Bone marrow (tissue), 2 donors: ENCODE results near the gene SELENOH.
A peak's percentile ranks its signal among the peaks of the same experiment; 100 is the strongest.
"Not testable (repeated sequence)": the region's sequence is repeated elsewhere in the genome, so short reads cannot be mapped to it uniquely, and the experiment has no call there.

Experiments used
- DNase-seq, 2 donors: peaks; one replicate each; lab custom pipeline; 2025; lab: John Stamatoyannopoulos, UW

SELENOH gene, protein sequence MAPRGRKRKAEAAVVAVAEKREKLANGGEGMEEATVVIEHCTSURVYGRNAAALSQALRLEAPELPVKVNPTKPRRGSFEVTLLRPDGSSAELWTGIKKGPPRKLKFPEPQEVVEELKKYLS

DNA sequence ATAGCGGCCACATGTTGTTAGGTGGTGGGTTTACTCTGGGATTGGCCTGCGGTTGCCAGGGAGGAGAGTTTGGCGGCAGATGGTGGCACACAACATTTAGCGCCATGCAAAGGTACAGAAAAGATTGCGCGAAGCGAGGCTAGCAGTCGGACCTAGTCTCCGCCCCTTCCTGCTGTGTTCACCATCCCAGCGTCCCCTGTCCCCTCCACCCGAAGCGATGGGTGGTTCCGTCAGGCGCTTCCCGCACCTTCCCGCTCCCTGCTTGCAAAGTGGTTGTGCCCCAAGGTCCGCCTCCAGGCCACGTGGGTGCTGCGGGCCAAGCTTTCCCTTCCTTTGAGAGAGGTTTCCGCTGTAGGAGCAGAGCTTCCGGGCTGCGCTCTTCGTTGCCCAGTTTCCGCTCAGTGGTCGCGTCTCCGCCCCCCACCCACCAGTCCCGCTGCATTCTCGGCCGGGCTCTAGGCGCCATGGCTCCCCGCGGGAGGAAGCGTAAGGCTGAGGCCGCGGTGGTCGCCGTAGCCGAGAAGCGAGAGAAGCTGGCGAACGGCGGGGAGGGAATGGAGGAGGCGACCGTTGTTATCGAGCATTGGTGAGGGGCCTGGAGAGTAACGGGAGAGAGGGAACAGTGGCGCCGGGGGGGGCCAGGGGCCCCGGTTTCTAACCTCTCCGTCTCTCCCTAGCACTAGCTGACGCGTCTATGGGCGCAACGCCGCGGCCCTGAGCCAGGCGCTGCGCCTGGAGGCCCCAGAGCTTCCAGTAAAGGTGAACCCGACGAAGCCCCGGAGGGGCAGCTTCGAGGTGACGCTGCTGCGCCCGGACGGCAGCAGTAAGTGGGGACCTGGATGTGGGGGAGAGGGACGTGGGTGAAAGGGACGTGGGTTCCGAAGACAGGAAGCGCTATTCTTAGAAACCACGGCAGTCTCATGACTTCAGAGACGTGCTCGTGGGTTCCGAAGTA is at the start of gene SELENOH:
Gene SELENOH, plus strand, starts transcription at position 360 of the 955 bp plus-strand sequence. Its CDS starts 105 bp downstream, at position 465.
- peak; percentile 74 to 95 for DNase-seq

DNA sequence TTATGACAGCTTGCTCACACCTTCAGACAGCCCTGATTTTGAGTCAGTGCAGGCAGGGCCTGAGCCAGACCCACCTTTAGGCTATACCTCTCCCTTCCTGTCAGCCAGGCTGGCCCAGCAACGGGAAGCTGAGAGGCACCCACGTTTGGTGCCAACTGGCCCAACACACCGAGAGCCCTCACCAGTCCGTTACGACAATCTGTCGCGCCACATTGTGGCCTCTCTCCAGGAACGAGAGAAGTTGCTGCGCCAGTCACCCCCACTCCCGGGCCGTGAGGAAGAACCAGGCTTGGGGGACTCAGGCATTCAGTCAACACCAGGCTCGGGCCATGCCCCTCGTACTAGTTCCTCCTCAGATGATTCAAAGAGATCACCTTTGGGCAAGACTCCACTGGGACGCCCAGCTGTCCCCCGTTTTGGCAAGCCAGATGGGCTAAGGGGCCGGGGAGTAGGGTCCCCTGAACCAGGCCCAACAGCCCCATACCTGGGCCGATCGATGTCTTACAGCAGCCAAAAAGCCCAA is 42.4 kb upstream of the SELENOH start:
- no peak for DNase-seq

DNA sequence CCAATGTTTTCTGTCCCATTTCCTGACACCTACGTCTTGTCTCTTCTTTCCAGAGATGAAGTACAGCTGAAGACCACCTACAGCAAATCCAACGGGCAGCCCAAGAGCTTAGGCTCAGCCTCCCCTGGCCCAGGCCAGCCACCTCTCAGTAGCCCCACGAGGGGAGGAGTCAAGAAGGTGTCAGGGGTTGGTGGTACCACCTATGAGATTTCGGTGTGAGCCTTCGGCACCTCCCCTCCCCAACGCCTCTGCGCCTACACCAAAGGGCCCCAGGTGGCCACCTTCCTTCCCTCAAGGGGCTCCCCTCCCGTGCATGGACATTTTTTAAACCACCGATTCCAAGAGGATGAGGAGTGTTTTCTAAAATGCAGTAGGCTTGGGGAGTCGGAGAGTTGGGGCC is 41.5 kb upstream of the SELENOH start:
- DNase-seq, result no peak

DNA sequence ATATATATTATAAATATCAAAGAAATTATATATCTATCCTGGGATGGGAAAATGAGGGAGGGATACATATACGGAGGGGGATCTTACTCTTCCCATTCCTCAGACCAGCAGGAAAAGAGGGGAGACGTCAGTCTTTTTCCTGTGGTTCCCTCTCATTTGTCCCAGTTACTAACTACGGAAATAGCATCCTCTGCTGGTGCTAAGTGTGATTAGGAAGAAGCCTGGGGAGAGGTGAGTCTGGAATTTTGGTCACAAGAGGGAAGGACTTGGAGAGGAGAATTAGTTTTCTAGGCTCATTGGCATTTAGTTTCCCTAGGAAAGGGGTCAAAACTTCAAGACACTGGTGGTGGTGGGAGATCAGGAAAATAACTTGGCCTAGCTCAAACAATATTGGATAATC is 40.9 kb upstream of the SELENOH start:
- no peak for DNase-seq

DNA sequence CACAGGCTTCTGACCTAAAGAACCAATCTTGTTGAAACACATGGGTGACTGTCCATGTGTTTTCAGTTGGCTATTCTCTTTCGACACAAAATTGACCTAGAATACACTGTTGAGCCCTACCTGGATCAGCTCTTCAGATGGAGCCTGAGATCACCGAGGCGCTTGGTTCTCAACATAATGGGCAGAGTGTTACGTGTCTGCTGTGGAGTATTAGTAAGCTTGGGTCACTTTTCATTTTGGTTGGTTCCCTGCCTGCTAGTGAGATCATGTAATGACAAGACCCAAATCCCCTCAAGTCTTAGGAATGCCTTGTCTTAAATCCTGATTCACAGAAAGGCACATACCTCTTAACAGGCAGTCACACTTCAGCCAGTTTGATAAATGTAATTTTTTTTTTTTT is 38.0 kb upstream of the SELENOH start:
- no peak for DNase-seq

DNA sequence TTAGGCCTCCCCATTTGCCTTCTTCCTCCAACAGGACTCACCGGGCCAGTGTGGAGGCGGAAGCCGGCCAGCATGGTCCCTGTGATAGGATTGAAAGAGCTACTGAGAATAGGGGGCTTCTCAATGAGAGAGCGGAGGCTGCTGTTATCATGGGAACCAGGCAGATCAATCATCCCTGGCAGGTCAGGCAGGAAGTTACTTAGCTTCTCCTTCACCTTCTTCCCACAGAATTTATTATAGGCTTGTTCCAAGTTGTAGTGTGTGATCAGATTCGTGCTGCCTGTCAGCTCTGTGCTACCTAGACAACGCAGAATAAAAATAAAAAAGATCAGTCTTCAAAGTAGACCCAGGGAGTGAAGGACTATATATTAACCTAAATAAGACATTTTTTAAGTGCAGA is 36.4 kb upstream of the SELENOH start:
- no peak for DNase-seq

DNA sequence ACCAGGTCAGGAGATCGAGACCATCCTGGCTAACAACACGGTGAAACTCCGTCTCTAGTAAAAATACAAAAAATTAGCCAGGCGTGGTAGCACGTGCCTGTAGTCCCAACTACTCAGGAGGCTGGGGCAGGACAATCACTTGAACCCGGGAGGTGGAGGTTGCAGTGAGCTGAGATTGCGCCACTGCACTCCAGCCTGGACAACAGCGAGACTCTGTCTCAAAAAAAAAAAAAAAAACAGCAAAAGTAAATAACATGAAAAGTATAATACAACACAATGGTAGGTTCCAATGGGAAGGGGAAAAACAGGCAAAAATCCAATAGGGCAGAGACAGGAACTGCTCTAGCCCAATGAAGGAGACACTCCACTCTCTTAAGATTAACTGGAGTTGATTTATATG is 35.9 kb upstream of the SELENOH start:
- DNase-seq, result not testable (repeated sequence)

DNA sequence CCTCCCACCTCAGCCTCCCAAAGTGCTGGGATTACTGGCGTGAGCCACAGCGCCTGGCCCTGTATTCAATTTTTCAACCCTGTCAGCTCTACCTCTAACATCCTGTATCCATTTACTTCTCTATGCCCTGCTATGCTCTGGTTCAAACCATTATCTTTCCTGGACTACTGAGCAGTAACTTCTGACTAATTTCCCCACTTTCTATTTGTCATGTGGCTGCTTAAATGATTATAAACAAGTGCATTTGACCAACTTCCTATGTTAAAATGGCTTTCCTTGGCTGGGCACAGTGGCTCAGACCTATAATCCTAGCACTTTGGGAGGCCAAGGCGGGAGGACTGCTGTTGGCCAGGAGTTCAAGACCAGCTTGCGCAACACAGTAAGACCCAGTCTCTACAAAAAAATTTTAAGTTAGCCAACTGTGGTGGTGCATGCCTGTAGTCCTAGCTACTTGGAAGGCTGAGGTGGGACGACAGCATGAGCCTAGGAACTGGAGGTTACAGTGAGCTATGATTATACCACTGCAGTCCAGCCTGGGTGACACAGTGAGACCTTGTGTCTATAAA is 31.4 kb upstream of the SELENOH start:
- DNase-seq, result no peak

DNA sequence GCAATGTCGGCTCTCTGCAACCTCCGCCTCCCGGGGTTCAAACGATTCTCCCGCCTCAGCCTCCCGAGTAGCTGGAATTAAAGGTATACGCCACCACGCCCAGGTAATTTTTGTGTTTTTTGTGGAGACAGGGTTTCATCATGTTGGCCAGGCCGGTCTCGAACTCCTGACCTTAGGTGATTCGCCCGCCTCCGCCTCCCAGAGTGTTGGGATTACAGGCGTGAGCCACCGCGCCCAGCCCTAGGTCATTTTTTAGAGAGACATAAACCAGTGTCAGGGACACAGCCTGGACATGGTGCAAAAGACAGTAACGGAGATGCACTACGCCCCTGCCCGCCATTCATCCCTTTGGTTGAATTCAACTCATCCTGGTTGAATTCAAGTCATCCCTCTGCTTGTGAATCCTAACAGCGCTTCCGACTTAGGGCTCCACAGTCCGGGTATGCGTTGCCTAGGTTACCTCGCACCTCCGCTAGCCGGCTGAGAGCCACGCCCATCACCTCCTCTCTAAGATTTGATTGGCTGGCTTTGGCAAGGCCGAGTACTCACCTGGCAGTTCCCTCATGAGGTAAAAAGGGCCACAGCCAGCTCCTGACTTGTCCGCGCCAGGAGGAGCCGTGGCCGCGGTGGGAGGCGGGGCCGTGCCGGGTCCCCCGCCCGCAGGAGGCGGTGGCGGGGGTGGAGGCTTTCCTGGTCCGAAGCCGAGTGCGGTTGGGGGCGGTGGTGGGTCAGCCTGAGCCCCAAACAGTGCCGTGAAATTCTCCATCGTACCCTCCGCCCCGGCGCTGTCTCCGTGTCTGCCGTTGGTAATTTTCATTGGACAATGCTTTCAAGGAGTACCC is 29.7 kb upstream of the SELENOH start, which contains the start of gene MED19:
Gene MED19, minus strand, starts transcription at position 802 of the 842 bp plus-strand sequence. Its CDS starts 36 bp downstream, at position 766.
- DNase-seq, result peak in 1 of 2 donors; percentile 44

DNA sequence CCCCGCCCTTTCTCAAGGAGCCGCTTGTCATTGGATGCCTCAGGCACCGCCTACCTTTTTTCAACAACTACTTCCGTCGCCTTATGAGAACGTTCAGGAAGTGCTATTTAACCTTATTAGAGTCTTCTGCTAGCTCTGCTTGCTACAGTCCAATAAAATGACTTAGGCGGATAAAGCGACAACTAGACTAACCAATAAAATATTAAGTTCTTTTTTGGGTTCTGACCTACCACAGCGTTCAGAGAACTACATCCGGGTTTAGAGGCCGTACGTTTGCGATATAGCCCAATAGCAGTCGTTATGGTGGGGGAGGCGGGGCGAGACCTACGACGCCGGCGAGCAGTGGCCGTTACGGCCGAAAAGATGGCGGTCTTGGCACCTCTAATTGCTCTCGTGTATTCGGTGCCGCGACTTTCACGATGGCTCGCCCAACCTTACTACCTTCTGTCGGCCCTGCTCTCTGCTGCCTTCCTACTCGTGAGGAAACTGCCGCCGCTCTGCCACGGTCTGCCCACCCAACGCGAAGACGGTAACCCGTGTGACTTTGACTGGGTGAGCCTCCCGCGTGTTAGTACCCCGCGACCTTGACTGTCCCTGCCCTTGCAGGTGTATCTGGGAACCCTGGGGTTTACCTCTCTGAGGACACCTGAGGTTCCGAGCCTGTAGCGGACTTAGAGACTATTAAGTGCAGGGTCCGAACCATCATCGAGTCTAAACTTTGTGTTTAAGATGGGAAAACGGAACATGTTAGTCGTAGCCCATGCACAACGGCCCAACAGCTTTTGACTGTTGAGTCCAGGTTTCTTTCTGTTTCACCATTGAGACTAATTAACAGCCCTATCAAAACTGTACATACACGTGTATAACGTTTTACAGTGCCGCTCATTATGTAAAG is 28.8 kb upstream of the SELENOH start, which contains the start of gene TMX2:
Gene TMX2, plus strand, starts transcription at position 338 of the 895 bp plus-strand sequence. Its CDS starts 26 bp downstream, at position 364.
- peak; percentile 45 to 100 for DNase-seq

DNA sequence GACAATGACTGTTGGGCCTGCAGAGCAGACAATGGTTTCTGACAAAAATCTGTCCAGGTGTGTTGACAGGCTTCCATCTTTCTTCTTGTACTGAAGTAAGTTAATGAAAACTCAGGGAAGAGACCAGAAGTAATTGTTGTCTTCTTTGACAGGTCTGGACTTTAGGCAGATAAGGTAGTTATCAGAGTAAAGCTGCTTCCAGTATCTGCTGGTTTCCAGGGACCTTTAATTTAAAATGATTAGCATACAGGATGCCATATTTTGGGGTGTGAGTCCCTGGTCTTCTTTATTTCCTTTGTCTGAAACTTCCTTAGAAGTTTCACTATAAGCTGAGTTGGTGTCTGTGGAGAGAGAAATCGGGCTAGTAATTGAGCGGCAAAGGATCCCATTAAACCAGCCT is 27.5 kb upstream of the SELENOH start:
- no peak for DNase-seq

DNA sequence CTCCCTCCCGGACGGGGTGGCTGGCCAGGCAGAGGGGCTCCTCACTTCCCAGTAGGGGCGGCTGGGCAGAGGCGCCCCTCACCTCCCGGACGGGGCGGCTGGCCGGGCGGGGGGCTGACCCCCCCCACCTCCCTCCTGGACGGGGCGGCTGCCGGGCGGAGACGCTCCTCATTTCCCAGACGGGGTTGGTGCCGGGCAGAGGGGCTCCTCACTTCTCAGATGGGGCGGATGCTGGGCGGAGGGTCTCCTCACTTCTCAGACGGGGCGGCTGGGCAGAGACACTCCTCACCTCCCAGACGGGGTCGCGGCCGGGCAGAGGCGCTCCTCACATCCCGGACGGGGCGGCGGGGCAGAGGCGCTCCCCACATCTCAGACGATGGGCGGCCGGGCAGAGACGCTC is 24.6 kb upstream of the SELENOH start:
- not testable (repeated sequence) for DNase-seq

DNA sequence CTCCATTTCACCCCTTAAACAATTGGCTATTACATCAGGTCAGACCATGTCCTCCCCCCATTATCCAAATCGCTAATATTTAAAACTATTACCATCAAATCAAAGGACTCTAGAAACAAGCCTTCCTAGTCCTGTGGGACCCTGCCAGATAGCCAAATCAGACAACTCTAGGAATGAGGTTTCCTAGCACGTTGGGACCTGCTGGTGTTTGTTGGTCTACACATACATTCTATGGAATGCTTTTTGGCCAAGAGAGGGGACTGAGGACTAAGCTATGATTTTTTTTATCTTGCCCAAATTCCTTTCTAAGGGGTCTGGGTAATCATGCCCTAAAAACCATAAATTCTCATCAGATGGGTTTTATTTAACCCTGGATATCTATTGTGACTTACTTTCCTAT is 14.1 kb upstream of the SELENOH start:
- DNase-seq, result no peak

DNA sequence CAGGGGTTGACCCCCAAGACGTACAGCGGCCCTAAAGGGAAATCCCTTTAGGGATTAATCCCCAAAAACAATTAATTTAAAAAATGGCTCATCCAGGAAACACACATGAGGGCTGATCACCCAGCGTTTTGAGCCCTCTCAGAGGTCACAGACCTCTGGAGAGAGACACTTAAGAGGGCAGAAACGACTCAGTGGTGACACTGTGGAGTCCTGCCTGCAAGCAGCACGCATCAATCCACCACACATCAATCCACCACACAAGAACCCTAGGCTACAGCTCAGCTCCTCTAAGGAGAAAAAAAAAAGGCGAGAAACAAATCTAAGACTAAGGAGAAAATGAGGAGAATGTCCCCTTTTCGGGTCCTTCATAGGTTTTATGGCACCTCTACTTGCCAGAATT is 12.5 kb upstream of the SELENOH start:
- no peak for DNase-seq

DNA sequence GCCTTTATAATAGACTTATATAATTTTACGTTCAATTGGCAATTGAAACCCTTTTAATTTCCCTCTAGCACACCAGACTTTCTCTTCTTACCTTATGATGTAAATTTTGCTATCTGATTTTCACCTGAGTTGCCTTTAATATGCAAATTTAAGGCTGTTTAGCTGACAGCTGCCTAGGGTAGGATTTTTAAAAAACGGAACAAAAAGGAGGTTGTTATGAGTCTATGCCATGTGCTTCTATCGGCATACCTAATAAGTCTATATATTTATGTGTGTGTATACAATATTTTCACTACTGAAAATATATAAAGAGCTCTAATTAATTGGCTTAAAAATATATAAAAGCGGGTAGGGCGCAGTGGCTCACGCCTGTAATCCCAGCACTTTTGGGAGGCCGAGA is 11.8 kb upstream of the SELENOH start:
- DNase-seq, result no peak

DNA sequence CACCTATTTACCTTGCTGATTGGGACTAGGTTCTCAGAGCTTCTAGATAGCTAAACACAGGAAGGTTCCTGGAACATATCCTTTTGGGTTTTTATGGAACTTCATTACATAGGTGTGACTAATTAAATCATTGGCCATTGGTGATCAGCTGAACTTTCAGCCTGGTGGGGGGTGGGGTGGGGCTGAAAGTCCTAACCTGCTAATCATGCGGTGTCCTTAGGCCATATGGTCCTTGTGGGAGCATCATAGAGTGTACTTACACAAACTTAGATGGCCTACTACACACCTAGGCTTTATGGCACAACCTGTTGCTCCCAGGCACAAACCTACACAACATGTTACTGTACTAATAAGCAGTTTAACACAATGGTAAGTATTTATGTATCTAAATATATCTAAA is 8.6 kb upstream of the SELENOH start:
- DNase-seq, result no peak

DNA sequence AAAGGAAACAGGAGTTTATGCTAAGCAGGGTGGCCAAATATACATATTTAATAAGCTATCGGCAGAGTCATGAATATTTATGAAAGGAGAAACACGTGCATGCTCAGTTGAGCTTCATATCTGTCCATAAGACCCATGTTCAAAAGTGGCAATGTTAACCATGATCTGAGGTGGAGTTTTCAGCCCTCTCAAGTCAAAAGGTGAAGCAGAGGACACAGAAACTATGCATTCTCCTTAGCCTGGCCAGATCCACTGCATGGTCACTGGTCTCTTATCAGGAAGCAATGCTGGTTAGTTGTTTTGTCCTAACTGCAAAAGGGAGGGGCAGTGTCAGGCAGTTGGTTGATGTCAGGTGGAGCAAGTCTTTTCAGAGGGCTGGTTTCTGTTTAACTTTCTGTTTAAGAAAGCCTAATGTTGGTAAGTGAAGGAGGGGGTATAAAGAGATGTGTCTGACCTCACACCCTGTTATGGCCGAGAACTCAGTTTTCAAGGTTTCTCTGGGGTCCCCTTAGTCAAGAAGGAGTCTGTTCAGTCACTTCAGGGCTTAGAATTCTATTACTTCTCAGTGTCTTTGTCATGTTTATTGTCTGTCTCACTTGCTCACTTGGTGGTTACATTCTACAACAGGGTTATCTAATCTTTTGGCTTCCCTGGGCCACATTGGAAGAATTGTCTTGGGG is 5.5 kb upstream of the SELENOH start:
- no peak for DNase-seq

DNA sequence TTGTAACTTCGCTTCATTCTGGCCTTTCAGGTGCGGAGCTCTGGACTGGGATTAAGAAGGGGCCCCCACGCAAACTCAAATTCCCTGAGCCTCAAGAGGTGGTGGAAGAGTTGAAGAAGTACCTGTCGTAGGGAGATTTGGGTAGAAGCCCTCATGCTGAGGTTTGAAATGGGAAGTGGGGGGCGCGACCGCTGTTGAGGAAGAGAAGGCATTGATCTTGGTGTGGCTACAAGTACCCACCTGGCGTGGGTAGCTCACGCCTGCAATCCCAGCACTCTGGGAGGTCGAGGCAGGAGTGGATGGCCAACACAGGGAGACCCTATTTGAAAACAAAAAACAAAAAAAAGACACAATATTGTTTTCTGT is 779 bp downstream of the SELENOH start:
- DNase-seq, result no peak

DNA sequence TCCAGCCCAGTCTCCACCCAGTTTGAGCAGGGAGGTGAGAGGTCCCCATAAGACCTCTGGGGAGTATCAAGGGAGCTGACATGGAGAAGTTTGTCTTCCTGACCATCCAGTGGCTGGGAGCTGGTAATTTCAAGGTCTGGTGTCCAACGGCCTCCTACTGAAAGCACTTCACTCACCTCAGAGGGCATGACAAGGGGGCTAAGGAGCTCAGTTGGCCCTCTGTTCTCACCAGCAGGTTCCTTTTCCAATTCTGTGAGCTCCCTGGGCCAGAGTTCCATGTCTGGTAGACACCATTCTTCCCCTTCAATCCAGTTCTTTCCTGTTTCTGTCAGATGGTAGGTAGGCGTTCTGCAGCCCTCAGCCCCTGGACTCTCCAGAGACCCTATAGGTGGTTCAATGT is 3.1 kb downstream of the SELENOH start:
- DNase-seq, result no peak

DNA sequence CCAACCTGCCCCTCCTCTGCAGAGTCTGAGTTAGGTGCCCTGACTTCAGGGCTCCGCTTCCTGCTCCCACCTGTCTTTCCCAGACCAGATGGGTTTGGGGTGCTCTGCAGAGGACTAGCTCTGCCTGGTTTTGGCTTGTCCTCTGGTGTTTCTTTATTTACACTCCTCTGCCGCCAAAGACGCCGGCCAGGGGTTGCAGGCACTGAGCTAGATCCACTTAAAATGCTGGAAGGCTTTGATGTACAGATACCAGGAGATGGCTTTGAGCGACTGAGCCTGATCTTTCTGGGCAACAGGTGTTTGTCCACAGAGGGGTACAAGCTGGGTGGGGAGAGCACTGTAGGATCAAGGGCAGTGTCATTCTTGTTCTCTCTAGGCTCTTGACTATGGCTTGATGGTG is 3.9 kb downstream of the SELENOH start:
- no peak for DNase-seq
